HG03139 (cell line): ENCODE results near the gene CCDC33.

Experiments used
- ATAC-seq: cut with Tn5 transposase; IDR thresholded peaks from one replicate; pipeline ENCODE4 v1.9.1; 2021; ENCODE audit not compliant: unreplicated experiment

Gene CCDC33

GRCh38 chr15:74228723-74229081, 7.4 kb upstream of the CCDC33 start:
- ATAC-seq = no peak

- ATAC-seq = no peak
Measured at GRCh38 chr15:74229686-74230085, 6.4 kb upstream of the CCDC33 start.

- no peak for ATAC-seq
Measured at GRCh38 chr15:74231475-74231874, 4.7 kb upstream of the CCDC33 start.

- ATAC-seq = no peak
Measured at GRCh38 chr15:74233373-74233772, 2.8 kb upstream of the CCDC33 start.

- no peak for ATAC-seq
Measured at GRCh38 chr15:74233851-74234597, 2.1 kb upstream of the CCDC33 start.

- ATAC-seq = no peak
Measured at GRCh38 chr15:74234598-74234875, 1.6 kb upstream of the CCDC33 start.

GRCh38 chr15:74239051-74239705, 3.1 kb downstream of the CCDC33 start:
- no peak for ATAC-seq

- ATAC-seq = no peak
Measured at GRCh38 chr15:74240002-74240568, 4.0 kb downstream of the CCDC33 start.

GRCh38 chr15:74240897-74241614, 4.9 kb downstream of the CCDC33 start:
- no peak for ATAC-seq

- no peak for ATAC-seq
Measured at GRCh38 chr15:74242441-74243185, 6.5 kb downstream of the CCDC33 start.

GRCh38 chr15:74243431-74243830, 7.3 kb downstream of the CCDC33 start:
- ATAC-seq = no peak

- ATAC-seq = no peak
Measured at GRCh38 chr15:74244822-74245341, 8.8 kb downstream of the CCDC33 start.

- no peak for ATAC-seq
Measured at GRCh38 chr15:74245342-74245931, 9.3 kb downstream of the CCDC33 start.

GRCh38 chr15:74250266-74250665, 14.1 kb downstream of the CCDC33 start:
- no peak for ATAC-seq

GRCh38 chr15:74251131-74251811, 15.1 kb downstream of the CCDC33 start:
- ATAC-seq = no peak

GRCh38 chr15:74252291-74252690, 16.2 kb downstream of the CCDC33 start:
- no peak for ATAC-seq

- ATAC-seq = no peak
Measured at GRCh38 chr15:74252721-74253120, 16.6 kb downstream of the CCDC33 start.

GRCh38 chr15:74253211-74253921, 17.2 kb downstream of the CCDC33 start:
- no peak for ATAC-seq

GRCh38 chr15:74257105-74257504, 21.0 kb downstream of the CCDC33 start:
- no peak for ATAC-seq
